Fibroblast of skin of back (primary cell): ENCODE results near the gene ADARB1.
A peak's percentile ranks its signal among the peaks of the same experiment; 100 is the strongest.
"Not testable (repeated sequence)": the region's sequence is repeated elsewhere in the genome, so short reads cannot be mapped to it uniquely, and the experiment has no call there.

Source experiments
- DNase-seq: peaks from one replicate; pipeline ENCODE4 v3.0.0-alpha.2; 2013

ADARB1 gene

GRCh38 chr21:45119812-45120211 is 45.4 kb downstream of the ADARB1 start:
- no peak for DNase-seq

- no peak for DNase-seq
Observed at GRCh38 chr21:45120975-45121374, 46.6 kb downstream of the ADARB1 start.

GRCh38 chr21:45122030-45122429 is 47.6 kb downstream of the ADARB1 start:
- DNase-seq, result no peak

- no peak for DNase-seq
Observed at GRCh38 chr21:45122432-45123132, 48.2 kb downstream of the ADARB1 start.

GRCh38 chr21:45123440-45123839 is 49.1 kb downstream of the ADARB1 start:
- no peak for DNase-seq

- DNase-seq, result no peak
Observed at GRCh38 chr21:45124596-45124995, 50.2 kb downstream of the ADARB1 start.

GRCh38 chr21:45125357-45125756 is 51.0 kb downstream of the ADARB1 start:
- DNase-seq, result no peak

- DNase-seq, result no peak
Observed at GRCh38 chr21:45126204-45126626, 51.8 kb downstream of the ADARB1 start.

- no peak for DNase-seq
Observed at GRCh38 chr21:45126983-45127382, 52.6 kb downstream of the ADARB1 start.

- DNase-seq, result no peak
Observed at GRCh38 chr21:45127937-45128336, 53.6 kb downstream of the ADARB1 start.

- DNase-seq, result peak; percentile 76
Observed at GRCh38 chr21:45128613-45129188, 54.3 kb downstream of the ADARB1 start.

- peak; percentile 86 for DNase-seq
Observed at GRCh38 chr21:45129189-45129923, 55.0 kb downstream of the ADARB1 start.

GRCh38 chr21:45130324-45130774 is 56.0 kb downstream of the ADARB1 start:
- DNase-seq, result peak; percentile 84

- DNase-seq, result no peak
Observed at GRCh38 chr21:45131537-45131999, 57.2 kb downstream of the ADARB1 start.

- DNase-seq, result peak; percentile 55
Observed at GRCh38 chr21:45132841-45133573, 58.6 kb downstream of the ADARB1 start.

GRCh38 chr21:45133574-45134278 is 59.3 kb downstream of the ADARB1 start:
- DNase-seq, result not testable (repeated sequence)

- DNase-seq, result no peak
Observed at GRCh38 chr21:45134279-45135076, 60.1 kb downstream of the ADARB1 start.

- no peak for DNase-seq
Observed at GRCh38 chr21:45135122-45135521, 60.7 kb downstream of the ADARB1 start.

GRCh38 chr21:45135868-45136267 is 61.5 kb downstream of the ADARB1 start:
- peak; percentile 61 for DNase-seq

GRCh38 chr21:45136500-45136899 is 62.1 kb downstream of the ADARB1 start:
- DNase-seq, result no peak

GRCh38 chr21:45136927-45137611 is 62.7 kb downstream of the ADARB1 start:
- DNase-seq, result peak; percentile 88
